Mammary epithelial cell (primary cell): ENCODE measurements around the gene TDP2.

ENCODE experiments used
- EZH2 ChIP-seq: IDR thresholded peaks from 2 replicates; pipeline ENCODE4 v1.6.1; 2012; ENCODE audit warnings: low read length, inconsistent platforms, borderline replicate concordance
- TF ChIP-seq, protein P1 (sequence below), 2 donors: IDR thresholded peaks in 1 of 2; conservative IDR thresholded peaks in 1 of 2; 2 replicates each; pipeline ENCODE4 v1.5.1; 2011 to 2012; ENCODE audit warnings: inconsistent platforms in 2 of 2, low read length in 2 of 2, mild to moderate bottlenecking in 2 of 2, control low read depth in 1 of 2, low read depth in 1 of 2; ENCODE audit not compliant: insufficient read depth in 1 of 2; ENCODE audit errors: extremely low read depth in 1 of 2

DNA sequence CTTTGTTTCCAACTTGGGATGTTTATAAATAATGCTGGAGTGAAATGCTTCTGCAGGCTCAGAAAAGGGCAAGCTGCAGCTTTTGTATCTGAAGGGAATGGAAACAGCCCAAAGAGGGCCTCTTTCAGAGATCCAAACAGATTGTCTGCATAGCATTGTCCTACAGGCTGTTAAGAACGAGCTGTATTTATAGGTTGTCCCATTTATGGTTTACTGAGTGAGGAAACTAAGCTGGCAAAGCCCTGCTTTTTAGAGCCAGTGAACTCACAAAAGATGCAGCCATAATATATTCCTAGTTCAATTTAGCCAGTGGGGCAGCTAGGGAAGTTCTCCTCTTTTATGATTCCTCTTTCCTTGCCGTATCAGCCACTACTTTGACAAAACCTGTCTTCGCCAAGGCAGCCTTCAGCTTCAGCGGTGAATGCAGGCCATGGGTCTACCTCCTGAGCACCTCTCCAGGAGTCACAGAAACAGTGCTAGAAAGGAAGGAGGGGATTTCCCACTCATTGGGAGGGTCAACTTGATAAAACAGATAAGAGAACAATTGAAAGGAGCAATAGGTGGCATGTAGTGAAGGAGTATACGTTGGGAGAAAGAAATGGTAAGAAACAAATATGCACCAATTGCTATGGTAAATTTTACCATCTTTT lies 35.7 kb downstream of the TDP2 start:
- TF ChIP-seq, protein P1, sequence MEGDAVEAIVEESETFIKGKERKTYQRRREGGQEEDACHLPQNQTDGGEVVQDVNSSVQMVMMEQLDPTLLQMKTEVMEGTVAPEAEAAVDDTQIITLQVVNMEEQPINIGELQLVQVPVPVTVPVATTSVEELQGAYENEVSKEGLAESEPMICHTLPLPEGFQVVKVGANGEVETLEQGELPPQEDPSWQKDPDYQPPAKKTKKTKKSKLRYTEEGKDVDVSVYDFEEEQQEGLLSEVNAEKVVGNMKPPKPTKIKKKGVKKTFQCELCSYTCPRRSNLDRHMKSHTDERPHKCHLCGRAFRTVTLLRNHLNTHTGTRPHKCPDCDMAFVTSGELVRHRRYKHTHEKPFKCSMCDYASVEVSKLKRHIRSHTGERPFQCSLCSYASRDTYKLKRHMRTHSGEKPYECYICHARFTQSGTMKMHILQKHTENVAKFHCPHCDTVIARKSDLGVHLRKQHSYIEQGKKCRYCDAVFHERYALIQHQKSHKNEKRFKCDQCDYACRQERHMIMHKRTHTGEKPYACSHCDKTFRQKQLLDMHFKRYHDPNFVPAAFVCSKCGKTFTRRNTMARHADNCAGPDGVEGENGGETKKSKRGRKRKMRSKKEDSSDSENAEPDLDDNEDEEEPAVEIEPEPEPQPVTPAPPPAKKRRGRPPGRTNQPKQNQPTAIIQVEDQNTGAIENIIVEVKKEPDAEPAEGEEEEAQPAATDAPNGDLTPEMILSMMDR (conservative IDR thresholded peaks at IDR 0.05 in 1 of 2, IDR thresholded peaks at IDR 0.05 in 1 of 2; ENCODE audit: extremely low read depth in 1 of 2, insufficient read depth in 1 of 2, low read depth in 1 of 2, low read length in 2 of 2), result no peak
- no peak for TF ChIP-seq EZH2
